ENCODE results near the gene ZNF283. TPM values are rescaled to one million over a fixed set of nuclear protein-coding genes. Genes with fewer than 3 reads are reported as not detected.

The ZNF283 gene
- total and polyA plus RNA-seq, 2 donors (not counting 1 experiment from before 2014, with no cell fraction given): 2.1 to 20.8 TPM

GRCh38 chr19:43818500-43818899 is 8.6 kb upstream of the ZNF283 start:
- H3K36me3 ChIP-seq (replicated peaks in 1 of 2; ENCODE audit: control extremely low read depth in 1 of 2, control insufficient read depth in 1 of 2, extremely low read depth in 1 of 2, insufficient read depth in 2 of 2, low read length in 1 of 2): no peaks in the 10 kb centered on the region
- peaks cover 3% of the 10 kb centered on the region for H3K9me3 Mint-ChIP-seq (ENCODE audit: insufficient read depth)
- ChIA-PET POLR2A (no interaction called here), CTCF (no interaction called here)
- DNase-seq (no peak), ATAC-seq (ENCODE audit: low read depth) (no peak)
- 93% methylated on average over 5 of the region's 5 CpGs for WGBS (ENCODE audit: insufficient coverage)
- peaks cover 0 to 24% (median 20%) of the 10 kb centered on the region in 4 experiments for H3K27me3 ChIP-seq (replicated peaks in 1 of 4; ENCODE audit: control extremely low read depth in 1 of 4, control insufficient read depth in 3 of 4, insufficient read depth in 4 of 4, low read length in 3 of 4)
- peaks cover 10% of the 10 kb centered on the region for H3K4me1 Mint-ChIP-seq
- no peak overlapping the region for H3K9ac ChIP-seq (ENCODE audit: low read length)
- H3K27me3 Mint-ChIP-seq: peaks cover 49% of the 10 kb centered on the region
- no peaks in the 10 kb centered on the region for H4K20me1 ChIP-seq (ENCODE audit: control insufficient read depth, insufficient read depth, low read length, poor library complexity, severe bottlenecking)
- H3K4me2 ChIP-seq (replicated peaks; ENCODE audit: low read depth, low read length, poor library complexity, severe bottlenecking): no peak overlapping the region
- H3K4me3 Mint-ChIP-seq: no peak overlapping the region
- peaks cover 0 to 7% (median 1%) of the 10 kb centered on the region in 3 donors for H3K9me3 ChIP-seq (ENCODE audit: control extremely low read depth in 1 of 3, control insufficient read depth in 2 of 3, insufficient read depth in 1 of 3, low read length in 2 of 3)
- TF ChIP-seq EZH2 (IDR thresholded peaks at IDR 0.05; ENCODE audit: borderline replicate concordance, insufficient read depth, low read depth, low read length, poor library complexity, severe bottlenecking) (no peak), CTCF (IDR thresholded peaks at IDR 0.05) (no peak)
- no peak overlapping the region for H3K27ac Mint-ChIP-seq
- peaks cover 9 to 12% of the 10 kb centered on the region in 2 donors for H3K4me1 ChIP-seq (ENCODE audit: control insufficient read depth in 2 of 2, insufficient read depth in 2 of 2, low read length in 2 of 2)
- no peak overlapping the region for H3K4me3 ChIP-seq (ENCODE audit: control extremely low read depth in 1 of 5, extremely low read depth in 1 of 5, insufficient read depth in 1 of 5, low read depth in 2 of 5, low read length in 4 of 5)
- no peaks in the 10 kb centered on the region for H3K79me2 ChIP-seq (ENCODE audit: control insufficient read depth, insufficient read depth, low read length)
- H2AFZ ChIP-seq (ENCODE audit: insufficient read depth, low read depth, low read length, poor library complexity, severe bottlenecking): no peak overlapping the region
- no peak overlapping the region for H3K27ac ChIP-seq (ENCODE audit: low read length in 2 of 2)
- intact Hi-C loops (cut with micrococcal nuclease): no loop called here

GRCh38 chr19:43820098-43820883 is 6.8 kb upstream of the ZNF283 start:
- TF ChIP-seq EZH2 (IDR thresholded peaks at IDR 0.05; ENCODE audit: borderline replicate concordance, insufficient read depth, low read depth, low read length, poor library complexity, severe bottlenecking) (no peak), CTCF (IDR thresholded peaks at IDR 0.05) (no peak)
- Histone ChIP-seq H3K27ac (ENCODE audit: low read length in 2 of 2) (no peak overlapping the region), H3K9ac (ENCODE audit: low read length) (peak overlapping the region; percentile 61), H3K4me1 (ENCODE audit: control insufficient read depth in 2 of 2, insufficient read depth in 2 of 2, low read length in 2 of 2) (peaks cover 9 to 12% of the 10 kb centered on the region in 2 donors), H4K20me1 (ENCODE audit: control insufficient read depth, insufficient read depth, low read length, poor library complexity, severe bottlenecking) (no peaks in the 10 kb centered on the region), H3K9me3 (ENCODE audit: control extremely low read depth in 1 of 3, control insufficient read depth in 2 of 3, insufficient read depth in 1 of 3, low read length in 2 of 3) (peaks cover 0 to 7% (median 1%) of the 10 kb centered on the region in 3 donors), H2AFZ (ENCODE audit: insufficient read depth, low read depth, low read length, poor library complexity, severe bottlenecking) (peak overlapping the region; percentile 81), H3K79me2 (ENCODE audit: control insufficient read depth, insufficient read depth, low read length) (no peaks in the 10 kb centered on the region), H3K4me3 (ENCODE audit: control extremely low read depth in 1 of 5, extremely low read depth in 1 of 5, insufficient read depth in 1 of 5, low read depth in 2 of 5, low read length in 4 of 5) (peak overlapping the region in 4 of 5 experiments; percentile 17 to 63 (median 42)), H3K27me3 (replicated peaks in 1 of 4; ENCODE audit: control extremely low read depth in 1 of 4, control insufficient read depth in 3 of 4, insufficient read depth in 4 of 4, low read length in 3 of 4) (peaks cover 0 to 24% (median 20%) of the 10 kb centered on the region in 4 experiments), H3K4me2 (replicated peaks; ENCODE audit: low read depth, low read length, poor library complexity, severe bottlenecking) (peak overlapping the region; percentile 75), H3K36me3 (replicated peaks in 1 of 2; ENCODE audit: control extremely low read depth in 1 of 2, control insufficient read depth in 1 of 2, extremely low read depth in 1 of 2, insufficient read depth in 2 of 2, low read length in 1 of 2) (no peaks in the 10 kb centered on the region)
- Mint-ChIP-seq H3K4me1 (peaks cover 10% of the 10 kb centered on the region), H3K27me3 (peaks cover 52% of the 10 kb centered on the region), H3K4me3 (peak overlapping the region; percentile 83), H3K9me3 (ENCODE audit: insufficient read depth) (peaks cover 3% of the 10 kb centered on the region), H3K27ac (peak overlapping the region; percentile 32)
- intact Hi-C loops (cut with micrococcal nuclease): loop anchor here (10.0 kb wide), 1 partner anchor 255 kb away; the partner anchor contains the start of gene ZNF284
- ChIA-PET POLR2A (no interaction called here), CTCF (interaction anchor here (1.2 to 1.7 kb wide), 2 partner anchors 9 to 10 kb away, joined by 3 to 6 read pairs; no protein-coding TSS in a partner anchor)
- peak; percentile 44 for DNase-seq
- WGBS (ENCODE audit: insufficient coverage): 22% methylated on average over 44 of the region's 48 CpGs
- ATAC-seq (ENCODE audit: low read depth): no peak
